ENCODE measurements around the gene CACNA2D3.

CACNA2D3 gene

GRCh38 chr3:54861248-54862067 is 739.1 kb downstream of the CACNA2D3 start:
- Histone ChIP-seq H3K4me3 (ENCODE audit: low read length) (no peak overlapping the region), H3K27me3 (ENCODE audit: insufficient read depth, low read length) (no peaks in the 10 kb centered on the region), H3K36me3 (ENCODE audit: insufficient read depth, low read length) (no peaks in the 10 kb centered on the region), H3K9me3 (ENCODE audit: low read length) (no peaks in the 10 kb centered on the region), H2AFZ (ENCODE audit: low read depth, low read length) (no peak overlapping the region), H3K4me1 (ENCODE audit: insufficient read depth, low read length) (peaks cover 13% of the 10 kb centered on the region)

GRCh38 chr3:54862526-54862925 is 740.2 kb downstream of the CACNA2D3 start:
- H3K36me3 ChIP-seq (ENCODE audit: insufficient read depth, low read length) = no peaks in the 10 kb centered on the region
- H3K9me3 ChIP-seq (ENCODE audit: low read length) = no peaks in the 10 kb centered on the region
- H3K4me1 ChIP-seq (ENCODE audit: insufficient read depth, low read length) = peaks cover 13% of the 10 kb centered on the region
- no peaks in the 10 kb centered on the region for H3K27me3 ChIP-seq (ENCODE audit: insufficient read depth, low read length)
- no peak overlapping the region for H3K4me3 ChIP-seq (ENCODE audit: low read length)
- H2AFZ ChIP-seq (ENCODE audit: low read depth, low read length) = no peak overlapping the region

GRCh38 chr3:54863366-54863765 is 741.0 kb downstream of the CACNA2D3 start:
- H3K4me3 ChIP-seq (ENCODE audit: low read length) = no peak overlapping the region
- H3K9me3 ChIP-seq (ENCODE audit: low read length) = no peaks in the 10 kb centered on the region
- H2AFZ ChIP-seq (ENCODE audit: low read depth, low read length) = no peak overlapping the region
- no peaks in the 10 kb centered on the region for H3K27me3 ChIP-seq (ENCODE audit: insufficient read depth, low read length)
- peaks cover 13% of the 10 kb centered on the region for H3K4me1 ChIP-seq (ENCODE audit: insufficient read depth, low read length)
- H3K36me3 ChIP-seq (ENCODE audit: insufficient read depth, low read length) = no peaks in the 10 kb centered on the region

- Histone ChIP-seq H3K4me3 (ENCODE audit: low read length) (no peak overlapping the region), H3K27me3 (ENCODE audit: insufficient read depth, low read length) (no peaks in the 10 kb centered on the region), H3K36me3 (ENCODE audit: insufficient read depth, low read length) (no peaks in the 10 kb centered on the region), H2AFZ (ENCODE audit: low read depth, low read length) (no peak overlapping the region), H3K9me3 (ENCODE audit: low read length) (no peaks in the 10 kb centered on the region), H3K4me1 (ENCODE audit: insufficient read depth, low read length) (peaks cover 13% of the 10 kb centered on the region)
These were observed 741.4 kb downstream of the CACNA2D3 start for GRCh38 chr3:54863786-54864185.

DNA sequence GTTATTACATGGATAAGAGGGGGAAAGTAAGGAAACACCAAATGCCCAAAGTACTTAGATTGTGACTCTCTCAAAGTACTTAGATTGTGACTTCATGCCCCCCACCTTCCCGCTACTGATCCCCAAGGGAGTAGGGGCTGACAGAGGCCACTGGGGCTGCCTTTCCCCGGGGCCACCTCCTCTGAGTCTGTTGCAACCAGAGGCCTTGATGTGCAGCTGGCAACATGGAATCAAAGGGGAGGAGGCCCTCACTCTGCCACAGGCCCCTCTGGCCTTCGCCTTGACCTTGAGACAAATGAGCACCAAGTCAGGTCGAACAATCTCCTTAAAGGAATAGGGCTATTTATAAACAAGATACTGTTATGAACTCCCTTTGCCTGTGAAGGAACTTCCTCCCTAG is 743.0 kb downstream of the CACNA2D3 start:
- no peaks in the 10 kb centered on the region for H3K9me3 ChIP-seq (ENCODE audit: low read length)
- H3K36me3 ChIP-seq (ENCODE audit: insufficient read depth, low read length) = no peaks in the 10 kb centered on the region
- peaks cover 13% of the 10 kb centered on the region for H3K4me1 ChIP-seq (ENCODE audit: insufficient read depth, low read length)
- no peaks in the 10 kb centered on the region for H3K27me3 ChIP-seq (ENCODE audit: insufficient read depth, low read length)
- no peak overlapping the region for H3K4me3 ChIP-seq (ENCODE audit: low read length)
- H2AFZ ChIP-seq (ENCODE audit: low read depth, low read length) = no peak overlapping the region

GRCh38 chr3:54866251-54866650 is 743.9 kb downstream of the CACNA2D3 start:
- no peaks in the 10 kb centered on the region for H3K36me3 ChIP-seq (ENCODE audit: insufficient read depth, low read length)
- no peak overlapping the region for H2AFZ ChIP-seq (ENCODE audit: low read depth, low read length)
- H3K4me1 ChIP-seq (ENCODE audit: insufficient read depth, low read length) = peaks cover 13% of the 10 kb centered on the region
- H3K9me3 ChIP-seq (ENCODE audit: low read length) = no peaks in the 10 kb centered on the region
- no peak overlapping the region for H3K4me3 ChIP-seq (ENCODE audit: low read length)
- H3K27me3 ChIP-seq (ENCODE audit: insufficient read depth, low read length) = no peaks in the 10 kb centered on the region

DNA sequence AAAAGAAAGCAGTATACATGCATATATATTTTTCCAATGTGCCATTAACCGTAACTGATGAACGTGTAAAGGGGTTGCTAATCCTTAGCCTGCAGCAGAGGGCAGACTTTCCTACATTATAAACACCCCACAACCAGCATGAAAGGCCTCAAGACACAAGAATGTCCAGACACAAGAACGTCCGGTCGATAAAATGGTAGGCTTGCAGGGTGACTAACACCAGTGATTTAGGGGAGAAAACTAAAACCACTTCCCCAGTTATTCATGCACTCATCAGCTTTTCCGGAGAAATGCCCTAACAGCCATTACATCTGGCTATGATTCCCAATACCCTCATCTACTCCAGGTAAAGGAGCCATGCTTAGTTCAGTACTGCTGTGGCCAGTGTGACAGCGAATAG is 748.1 kb downstream of the CACNA2D3 start:
- no peaks in the 10 kb centered on the region for H3K36me3 ChIP-seq (ENCODE audit: insufficient read depth, low read length)
- H3K27me3 ChIP-seq (ENCODE audit: insufficient read depth, low read length) = no peaks in the 10 kb centered on the region
- H3K4me3 ChIP-seq (ENCODE audit: low read length) = no peak overlapping the region
- peaks cover 1% of the 10 kb centered on the region for H3K4me1 ChIP-seq (ENCODE audit: insufficient read depth, low read length)
- no peaks in the 10 kb centered on the region for H3K9me3 ChIP-seq (ENCODE audit: low read length)
- H2AFZ ChIP-seq (ENCODE audit: low read depth, low read length) = no peak overlapping the region

DNA sequence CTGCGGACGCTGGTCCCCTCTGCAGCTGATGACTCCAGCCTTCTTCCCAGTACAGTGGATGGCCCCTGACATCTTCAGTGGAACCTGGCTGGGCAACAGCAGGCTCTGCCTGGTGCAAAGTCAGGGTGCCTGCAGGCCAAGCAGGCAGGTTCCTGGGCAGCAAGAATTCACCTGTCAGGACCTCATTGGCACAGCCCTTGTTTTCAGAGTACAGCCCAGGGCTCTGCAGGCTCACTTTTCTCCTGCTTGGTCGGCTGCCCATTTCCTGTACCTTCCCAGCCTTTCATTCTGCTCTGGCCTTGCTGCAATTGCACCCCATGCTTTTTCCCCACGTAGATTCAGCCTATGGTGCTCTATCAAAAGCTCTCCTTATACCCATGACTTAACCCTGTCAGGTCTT is 749.5 kb downstream of the CACNA2D3 start:
- Histone ChIP-seq H3K4me1 (ENCODE audit: insufficient read depth, low read length) (no peaks in the 10 kb centered on the region), H3K4me3 (ENCODE audit: low read length) (no peak overlapping the region), H3K36me3 (ENCODE audit: insufficient read depth, low read length) (no peaks in the 10 kb centered on the region), H2AFZ (ENCODE audit: low read depth, low read length) (no peak overlapping the region), H3K9me3 (ENCODE audit: low read length) (no peaks in the 10 kb centered on the region), H3K27me3 (ENCODE audit: insufficient read depth, low read length) (no peaks in the 10 kb centered on the region)

DNA sequence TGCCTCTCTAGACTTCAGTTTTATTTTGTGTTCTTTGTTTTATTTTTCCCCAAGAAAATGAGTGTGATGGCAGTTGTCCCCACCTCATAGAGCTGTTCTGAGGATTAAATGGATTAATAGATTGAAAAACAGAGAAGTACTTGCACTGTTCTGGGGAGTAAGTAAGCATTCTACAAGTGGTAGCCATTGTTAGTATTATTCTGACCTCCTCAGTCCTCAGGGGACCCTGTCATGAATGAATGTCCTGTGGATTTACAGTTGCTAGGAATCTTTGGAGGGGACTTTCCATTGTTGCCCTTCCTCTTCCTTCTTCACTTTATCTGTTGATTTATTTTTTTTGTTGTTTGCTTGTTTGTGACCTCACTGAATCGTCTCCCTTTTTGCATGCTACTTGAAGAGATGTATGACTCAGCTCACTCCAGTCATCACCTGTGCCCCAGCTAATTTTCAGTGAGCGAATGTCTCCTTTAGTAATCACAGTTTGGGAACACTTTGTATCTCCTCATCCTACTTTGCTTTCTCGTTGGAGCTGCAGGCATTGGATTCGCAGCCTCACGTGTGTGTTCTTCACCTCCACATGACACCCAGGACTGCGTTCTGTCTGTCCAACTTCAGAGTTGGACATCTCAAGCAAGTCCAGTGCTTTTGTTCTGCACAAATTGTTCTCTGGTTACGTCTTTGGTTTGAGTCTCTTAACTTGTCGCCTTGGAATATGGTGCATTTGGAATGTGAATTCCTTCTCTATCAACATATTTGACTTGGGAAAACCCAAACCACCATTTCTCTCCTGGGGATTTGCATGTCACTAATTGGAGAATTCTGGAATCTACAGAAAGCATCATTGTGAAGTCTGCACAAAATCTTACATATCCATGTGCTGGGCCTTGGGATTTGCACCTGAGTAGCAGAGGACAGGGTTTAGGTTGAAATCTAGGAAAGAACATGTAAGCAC is 751.0 kb downstream of the CACNA2D3 start:
- H3K9me3 ChIP-seq (ENCODE audit: low read length) = no peaks in the 10 kb centered on the region
- no peaks in the 10 kb centered on the region for H3K36me3 ChIP-seq (ENCODE audit: insufficient read depth, low read length)
- no peak overlapping the region for H2AFZ ChIP-seq (ENCODE audit: low read depth, low read length)
- no peaks in the 10 kb centered on the region for H3K27me3 ChIP-seq (ENCODE audit: insufficient read depth, low read length)
- H3K4me1 ChIP-seq (ENCODE audit: insufficient read depth, low read length) = no peaks in the 10 kb centered on the region
- no peak overlapping the region for H3K4me3 ChIP-seq (ENCODE audit: low read length)

GRCh38 chr3:54874816-54875556 is 752.6 kb downstream of the CACNA2D3 start:
- Histone ChIP-seq H3K4me3 (ENCODE audit: low read length) (no peak overlapping the region), H3K9me3 (ENCODE audit: low read length) (no peaks in the 10 kb centered on the region), H3K36me3 (ENCODE audit: insufficient read depth, low read length) (no peaks in the 10 kb centered on the region), H3K4me1 (ENCODE audit: insufficient read depth, low read length) (no peaks in the 10 kb centered on the region), H3K27me3 (ENCODE audit: insufficient read depth, low read length) (no peaks in the 10 kb centered on the region), H2AFZ (ENCODE audit: low read depth, low read length) (no peak overlapping the region)

GRCh38 chr3:54875596-54876268 is 753.4 kb downstream of the CACNA2D3 start:
- Histone ChIP-seq H3K36me3 (ENCODE audit: insufficient read depth, low read length) (no peaks in the 10 kb centered on the region), H3K27me3 (ENCODE audit: insufficient read depth, low read length) (no peaks in the 10 kb centered on the region), H3K4me1 (ENCODE audit: insufficient read depth, low read length) (no peaks in the 10 kb centered on the region), H2AFZ (ENCODE audit: low read depth, low read length) (no peak overlapping the region), H3K9me3 (ENCODE audit: low read length) (no peaks in the 10 kb centered on the region), H3K4me3 (ENCODE audit: low read length) (no peak overlapping the region)

DNA sequence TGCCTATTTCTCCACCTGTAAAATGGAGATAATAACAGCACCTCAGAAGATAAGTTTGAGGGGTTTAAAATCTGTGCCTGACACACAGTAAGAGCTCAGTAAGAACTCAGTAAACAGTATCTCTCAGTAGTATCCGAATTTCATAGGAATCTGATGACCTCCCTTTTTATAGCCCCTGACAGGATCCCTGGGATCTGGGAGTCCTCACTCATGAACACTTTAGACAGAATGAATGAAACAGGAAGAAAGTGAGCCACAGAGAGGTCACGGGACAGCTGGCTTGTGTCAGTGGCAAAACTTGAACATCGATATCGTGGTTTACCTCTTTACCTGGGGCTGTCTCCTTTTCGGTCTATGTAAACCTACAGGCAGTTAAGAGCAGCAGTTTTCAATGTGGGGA is 754.3 kb downstream of the CACNA2D3 start:
- Histone ChIP-seq H3K4me1 (ENCODE audit: insufficient read depth, low read length) (no peaks in the 10 kb centered on the region), H3K9me3 (ENCODE audit: low read length) (no peaks in the 10 kb centered on the region), H3K4me3 (ENCODE audit: low read length) (no peak overlapping the region), H3K36me3 (ENCODE audit: insufficient read depth, low read length) (no peaks in the 10 kb centered on the region), H2AFZ (ENCODE audit: low read depth, low read length) (no peak overlapping the region), H3K27me3 (ENCODE audit: insufficient read depth, low read length) (no peaks in the 10 kb centered on the region)
